Muscle layer of colon (tissue), 2 donors: ENCODE data around the gene FGF14.

Experiments
- H3K27ac ChIP-seq: one replicate; pipeline ENCODE4 v1.7.0; 2013; ENCODE audit warnings: low read depth, mild to moderate bottlenecking, low read length, moderate library complexity
- H3K27me3 ChIP-seq, 2 donors: one replicate each; pipeline ENCODE4 v1.7.0; 2013; ENCODE audit warnings: low read length in 2 of 2, mild to moderate bottlenecking in 2 of 2; ENCODE audit not compliant: insufficient read depth in 2 of 2, control insufficient read depth in 1 of 2
- H3K36me3 ChIP-seq: one replicate; pipeline ENCODE4 v1.7.0; 2013; ENCODE audit warnings: mild to moderate bottlenecking, low read length; ENCODE audit not compliant: insufficient read depth
- H3K4me1 ChIP-seq: one replicate; pipeline ENCODE4 v1.7.0; 2013; ENCODE audit warnings: mild to moderate bottlenecking, low read length; ENCODE audit not compliant: insufficient read depth
- H3K4me3 ChIP-seq, 2 donors: one replicate each; pipeline ENCODE4 v1.7.0; 2013; ENCODE audit warnings: low read length in 2 of 2, low read depth in 1 of 2, mild to moderate bottlenecking in 1 of 2, moderate library complexity in 1 of 2
- H3K9ac ChIP-seq: one replicate; pipeline ENCODE4 v1.7.0; 2013; ENCODE audit warnings: low read length
- H3K9me3 ChIP-seq: one replicate; pipeline ENCODE4 v1.7.0; 2013; ENCODE audit warnings: mild to moderate bottlenecking, low read length
- donor health status: abdominal sarcoma.
- donor health status: Adenocarcinoma of cecum.

FGF14 gene

DNA sequence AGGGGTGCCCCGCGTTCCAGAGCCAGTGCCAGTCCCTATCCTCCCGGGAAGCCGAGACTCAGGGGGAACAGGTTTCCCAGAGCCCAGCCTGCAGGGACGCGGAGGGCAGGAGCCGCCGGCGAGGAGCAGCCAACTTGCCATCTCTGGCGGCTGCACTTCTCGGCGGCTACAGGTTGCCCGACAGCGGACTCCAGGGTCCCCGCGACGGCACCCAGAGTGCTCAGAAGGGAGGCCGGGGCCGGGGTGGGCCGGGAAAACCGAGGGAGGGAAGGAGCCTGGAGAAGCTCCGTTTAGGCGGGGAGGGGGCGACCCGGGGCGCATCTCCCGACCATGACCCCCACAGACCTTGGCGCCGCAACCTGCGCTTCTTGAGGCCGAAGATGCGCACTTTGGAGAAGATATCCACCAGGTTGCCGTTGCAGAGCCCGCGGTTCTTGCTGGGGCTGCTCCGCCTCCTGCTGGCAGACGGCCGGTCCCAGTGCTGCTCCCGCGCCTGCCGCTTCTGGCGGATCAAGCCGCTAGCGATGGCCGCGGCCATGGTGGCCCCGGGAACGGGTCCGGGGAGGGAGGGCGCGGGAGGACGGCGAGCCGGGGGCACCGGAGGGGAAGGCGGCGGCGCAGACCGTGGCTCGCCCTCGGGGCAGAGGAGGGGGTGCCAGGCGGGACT lies 485.6 kb downstream of the FGF14 start:
- Histone ChIP-seq H3K9ac (no peak overlapping the region), H3K27me3 (peaks cover 27 to 35% of the 10 kb centered on the region in 2 donors), H3K9me3 (no peaks in the 10 kb centered on the region)

DNA sequence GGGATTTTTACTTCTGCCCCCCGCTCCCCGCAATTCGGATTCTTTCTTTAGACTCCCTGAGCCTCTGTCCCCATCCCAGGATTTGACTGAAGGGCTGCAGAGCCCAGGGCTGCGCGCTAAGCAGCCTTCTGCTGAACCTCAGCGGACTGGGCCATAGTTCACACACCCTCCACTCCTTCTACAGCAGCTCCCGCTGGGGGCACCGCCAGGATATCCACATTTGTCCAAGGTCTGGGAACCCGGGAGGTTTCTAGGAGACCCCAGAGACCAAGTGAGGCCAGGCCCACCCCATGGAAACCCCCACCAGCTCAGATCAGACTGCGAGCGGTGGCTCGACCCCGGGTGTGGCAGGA lies 486.1 kb downstream of the FGF14 start:
- Histone ChIP-seq H3K27ac (no peak overlapping the region), H3K9ac (no peak overlapping the region), H3K36me3 (no peaks in the 10 kb centered on the region), H3K4me1 (peaks cover 4% of the 10 kb centered on the region), H3K9me3 (no peaks in the 10 kb centered on the region), H3K4me3 (no peak overlapping the region), H3K27me3 (peaks cover 25 to 35% of the 10 kb centered on the region in 2 donors)

More for the DNA sequence above, 485.6 kb downstream of the FGF14 start:
- H3K27ac ChIP-seq = no peak overlapping the region
- H3K4me1 ChIP-seq = peaks cover 4% of the 10 kb centered on the region
- H3K36me3 ChIP-seq = no peaks in the 10 kb centered on the region
- no peak overlapping the region for H3K4me3 ChIP-seq

- Histone ChIP-seq H3K27me3 (peaks cover 25 to 35% of the 10 kb centered on the region in 2 donors), H3K9me3 (no peaks in the 10 kb centered on the region), H3K27ac (no peak overlapping the region), H3K4me1 (peaks cover 4% of the 10 kb centered on the region), H3K36me3 (no peaks in the 10 kb centered on the region), H3K9ac (no peak overlapping the region), H3K4me3 (no peak overlapping the region)
These were observed 486.5 kb downstream of the FGF14 start for GRCh38 chr13:101915331-101915730.

GRCh38 chr13:101911752-101912151 lies 490.1 kb downstream of the FGF14 start:
- no peak overlapping the region for H3K27ac ChIP-seq
- no peaks in the 10 kb centered on the region for H3K4me1 ChIP-seq
- H3K36me3 ChIP-seq = no peaks in the 10 kb centered on the region
- no peak overlapping the region for H3K9ac ChIP-seq
- H3K9me3 ChIP-seq = no peaks in the 10 kb centered on the region
- H3K4me3 ChIP-seq = no peak overlapping the region
- peaks cover 0 to 17% of the 10 kb centered on the region in 2 donors for H3K27me3 ChIP-seq

GRCh38 chr13:101903890-101904289 lies 498.0 kb downstream of the FGF14 start:
- H3K27ac ChIP-seq = no peak overlapping the region

DNA sequence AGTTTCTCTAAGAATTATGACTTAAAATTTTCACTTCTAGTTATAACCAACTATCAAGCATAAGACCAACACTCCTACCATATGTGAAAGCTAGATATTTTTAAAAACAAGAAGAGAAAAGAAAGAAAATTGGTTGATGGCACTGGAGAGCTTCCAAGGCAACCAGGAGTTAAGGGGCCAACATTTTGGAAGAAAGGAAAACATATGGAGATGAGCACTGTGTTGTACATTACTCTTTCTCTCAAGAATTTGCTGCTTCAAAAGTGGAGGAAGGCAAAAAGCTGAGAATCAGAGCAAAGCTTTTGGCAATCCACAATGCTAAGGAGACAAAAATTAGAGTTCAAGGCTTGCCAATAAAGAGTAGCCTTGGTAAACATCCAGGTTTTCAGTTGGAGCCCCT lies 503.2 kb downstream of the FGF14 start:
- Histone ChIP-seq H3K4me3 (no peak overlapping the region), H3K9ac (no peak overlapping the region), H3K27ac (no peak overlapping the region), H3K9me3 (no peaks in the 10 kb centered on the region), H3K36me3 (no peaks in the 10 kb centered on the region), H3K27me3 (no peaks in the 10 kb centered on the region), H3K4me1 (no peaks in the 10 kb centered on the region)

More at GRCh38 chr13:101903890-101904289, 498.0 kb downstream of the FGF14 start:
- no peaks in the 10 kb centered on the region for H3K9me3 ChIP-seq
- no peak overlapping the region for H3K9ac ChIP-seq
- no peaks in the 10 kb centered on the region for H3K36me3 ChIP-seq
- H3K4me3 ChIP-seq = no peak overlapping the region
- H3K27me3 ChIP-seq = no peaks in the 10 kb centered on the region
- H3K4me1 ChIP-seq = no peaks in the 10 kb centered on the region

DNA sequence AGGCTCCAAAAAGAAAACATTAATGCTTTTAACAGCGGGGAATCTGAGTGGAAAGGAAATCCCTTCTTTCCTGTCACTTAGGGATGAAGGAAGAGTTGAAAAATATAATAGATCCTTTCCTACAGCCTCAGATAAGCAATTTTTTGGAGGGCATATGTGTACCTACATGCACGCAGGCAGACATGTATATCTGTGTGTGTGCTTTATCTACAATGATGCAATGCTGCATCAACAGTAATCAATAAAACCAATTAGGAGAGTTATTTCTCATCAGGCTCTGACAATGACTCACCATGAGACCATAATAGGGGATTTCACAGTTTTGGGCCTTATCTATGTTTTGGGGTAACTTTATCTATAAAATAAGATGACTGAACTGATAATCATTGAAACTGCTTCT lies 505.3 kb downstream of the FGF14 start:
- Histone ChIP-seq H3K27ac (no peak overlapping the region), H3K4me3 (no peak overlapping the region), H3K9me3 (no peaks in the 10 kb centered on the region), H3K9ac (no peak overlapping the region), H3K27me3 (no peaks in the 10 kb centered on the region), H3K4me1 (no peaks in the 10 kb centered on the region), H3K36me3 (no peaks in the 10 kb centered on the region)

DNA sequence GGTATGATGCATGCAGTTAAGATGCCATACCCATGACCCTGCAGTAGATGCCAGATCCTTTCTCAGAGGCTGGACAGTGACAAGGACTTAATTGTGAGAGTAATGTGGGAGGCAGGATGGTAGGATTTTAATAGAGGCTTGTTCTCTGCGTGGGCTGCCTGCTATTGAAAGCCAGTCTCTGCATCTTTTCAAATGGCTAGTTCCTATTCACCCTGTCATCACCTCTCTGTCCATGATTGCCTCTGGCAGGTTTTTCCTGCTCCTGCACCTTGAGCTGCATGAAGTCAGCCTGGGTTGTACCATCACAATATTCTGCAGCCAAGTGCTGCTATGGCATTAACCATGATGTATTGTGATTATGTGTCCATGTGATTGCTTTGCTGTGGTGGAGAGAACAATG lies 508.8 kb downstream of the FGF14 start:
- no peaks in the 10 kb centered on the region for H3K27me3 ChIP-seq
- H3K9ac ChIP-seq = no peak overlapping the region
- H3K36me3 ChIP-seq = no peaks in the 10 kb centered on the region
- no peaks in the 10 kb centered on the region for H3K4me1 ChIP-seq
- no peak overlapping the region for H3K4me3 ChIP-seq
- H3K27ac ChIP-seq = no peak overlapping the region
- no peaks in the 10 kb centered on the region for H3K9me3 ChIP-seq

DNA sequence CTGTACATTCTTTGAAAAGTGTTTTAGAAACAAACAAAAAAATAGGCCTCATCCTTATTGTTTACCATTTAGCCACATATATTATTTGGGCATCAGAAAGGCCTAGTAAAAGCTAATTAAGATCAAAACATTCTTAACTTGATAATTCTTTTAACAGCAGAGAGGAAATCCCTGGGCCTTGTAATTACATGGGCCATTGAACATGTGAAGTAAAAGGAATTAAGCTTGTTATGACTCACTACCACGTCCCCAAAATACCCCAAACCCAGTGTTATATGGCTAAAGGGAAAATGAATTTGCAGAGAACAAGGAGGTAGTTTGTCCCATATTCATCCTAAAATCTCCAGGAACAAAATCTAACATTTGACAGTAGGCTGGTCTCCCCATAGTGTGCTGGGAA lies 509.6 kb downstream of the FGF14 start:
- no peaks in the 10 kb centered on the region for H3K36me3 ChIP-seq
- no peak overlapping the region for H3K4me3 ChIP-seq
- H3K9ac ChIP-seq = no peak overlapping the region
- H3K9me3 ChIP-seq = no peaks in the 10 kb centered on the region
- H3K4me1 ChIP-seq = no peaks in the 10 kb centered on the region
- H3K27me3 ChIP-seq = no peaks in the 10 kb centered on the region
- no peak overlapping the region for H3K27ac ChIP-seq

DNA sequence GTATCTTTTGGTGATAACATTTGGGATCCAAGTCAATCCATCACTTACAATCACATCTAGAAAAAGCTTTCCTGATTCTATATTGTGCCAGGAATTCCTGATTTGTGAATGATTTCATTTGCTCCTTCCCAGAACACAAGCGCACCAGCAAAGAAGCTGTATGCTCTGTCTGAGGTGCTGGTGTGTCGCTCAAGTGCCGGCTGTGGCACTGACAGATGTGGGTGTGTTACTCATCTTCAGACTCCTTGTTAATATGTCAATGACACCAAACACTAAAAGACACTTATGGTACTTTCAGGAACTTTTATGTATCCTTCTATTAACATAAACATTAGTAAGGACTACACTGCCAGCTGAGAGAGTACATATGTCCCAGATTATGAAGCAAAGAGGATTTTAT lies 520.3 kb downstream of the FGF14 start:
- Histone ChIP-seq H3K4me3 (no peak overlapping the region), H3K4me1 (no peaks in the 10 kb centered on the region), H3K27me3 (no peaks in the 10 kb centered on the region), H3K36me3 (no peaks in the 10 kb centered on the region), H3K9ac (no peak overlapping the region), H3K9me3 (no peaks in the 10 kb centered on the region), H3K27ac (no peak overlapping the region)

- H3K9me3 ChIP-seq = no peaks in the 10 kb centered on the region
- no peaks in the 10 kb centered on the region for H3K4me1 ChIP-seq
- H3K27ac ChIP-seq = no peak overlapping the region
- H3K4me3 ChIP-seq = no peak overlapping the region
- no peak overlapping the region for H3K9ac ChIP-seq
- no peaks in the 10 kb centered on the region for H3K27me3 ChIP-seq
- H3K36me3 ChIP-seq = no peaks in the 10 kb centered on the region
These were observed 521.3 kb downstream of the FGF14 start for GRCh38 chr13:101880581-101880980.

GRCh38 chr13:101876951-101877350 lies 524.9 kb downstream of the FGF14 start:
- Histone ChIP-seq H3K9ac (no peak overlapping the region), H3K36me3 (no peaks in the 10 kb centered on the region), H3K9me3 (no peaks in the 10 kb centered on the region), H3K27me3 (no peaks in the 10 kb centered on the region), H3K4me1 (no peaks in the 10 kb centered on the region), H3K27ac (no peak overlapping the region), H3K4me3 (no peak overlapping the region)
